ENCODE results near the gene ADGRV1.

- TF ChIP-seq CTCF (IDR thresholded peaks at IDR 0.05) (no peak), POLR2A (IDR thresholded peaks at IDR 0.05) (no peak)
Observed at GRCh38 chr5:90675222-90675621, 116.6 kb downstream of the ADGRV1 start.
